ENCODE results near the gene HEBP1. TPM values are rescaled to one million over a fixed set of nuclear protein-coding genes. Genes with fewer than 3 reads are reported as not detected.

Gene HEBP1
- total RNA-seq: 23.0 and 23.8 TPM in 2 replicates

GRCh38 chr12:12999959-13000615 is at the start of gene HEBP1:
Gene HEBP1, minus strand, starts transcription at chr12:13000265. Its CDS starts 151 bp downstream, at chr12:13000114.

GRCh38 chr12:13044002-13044905 is 44.2 kb upstream of the HEBP1 start, which contains the start of gene FAM234B:
Gene FAM234B, plus strand, starts transcription at chr12:13044381. Its CDS starts 23 bp downstream, at chr12:13044404.

GRCh38 chr12:12952036-12952435 is 48.0 kb downstream of the HEBP1 start, which contains the start of gene GPRC5D:
Gene GPRC5D, minus strand, starts transcription at chr12:12952170. Its CDS starts 1,786 bp downstream, at chr12:12950384.

Small RNAs within 50 kb of the gene (small RNA-seq; reads per million reads assigned to genes)
- gene RF00604: not detected

Other genes starting within 250 kb of the HEBP1 start
- 2.7 and 3.1 TPM in 2 replicates for gene APOLD1, start 214.6 kb downstream of the HEBP1 start, total RNA-seq
- gene DDX47, start 186.9 kb downstream of the HEBP1 start, total RNA-seq: 104 and 121 TPM in 2 replicates
- 18.0 and 48.8 TPM in 2 replicates for gene GPRC5A, start 108.7 kb downstream of the HEBP1 start, total RNA-seq
- not detected in 2 replicates for gene GPRC5D, start 48.1 kb downstream of the HEBP1 start, total RNA-seq
- gene FAM234B, start 44.1 kb upstream of the HEBP1 start, total RNA-seq: 7.6 and 10.5 TPM in 2 replicates
- not detected in 2 replicates for gene GSG1, start 103.4 kb upstream of the HEBP1 start, total RNA-seq
- 174 and 574 TPM in 2 replicates for gene EMP1, start 196.5 kb upstream of the HEBP1 start, total RNA-seq

All from thoracic aorta endothelial cell (primary cell).